Body of pancreas (tissue), 4 donors: ENCODE measurements around the gene NKTR. TPM values are rescaled to one million over a fixed set of nuclear protein-coding genes. Genes with fewer than 3 reads are reported as not detected.

Experiments used
- ATAC-seq: fragments of 150-250 bp; one replicate; pipeline ENCODE4 v1.9.1; 2016
- DNase-seq, 4 donors: peaks; one replicate each; pipeline ENCODE4 v3.0.0-alpha.2; 2019
- H3K27ac ChIP-seq, 4 donors: fragments of 200-600 bp; sonication (generic); 1 replicate in 3 of 4; 2 replicates in 1 of 4; pipeline versions ENCODE4 v1.5.1 to v1.6.1; 2016 to 2019; ENCODE audit warnings: mild to moderate bottlenecking in 1 of 4, mixed read lengths in 1 of 4, moderate library complexity in 1 of 4
- H3K27me3 ChIP-seq, 2 donors: fragments of 200-600 bp; sonication (generic); one replicate each; pipeline ENCODE4 v1.6.0; 2016; ENCODE audit warnings: mild to moderate bottlenecking in 1 of 2
- H3K36me3 ChIP-seq, 2 donors: fragments of 200-600 bp; sonication (generic); replicated peaks in 1 of 2; 2 replicates each; pipeline ENCODE4 v1.5.1; 2016; ENCODE audit warnings: low read depth in 2 of 2; ENCODE audit not compliant: insufficient read depth in 1 of 2
- H3K4me1 ChIP-seq: fragments of 200-600 bp; sonication (generic); one replicate; pipeline ENCODE4 v1.6.0; 2016
- H3K4me3 ChIP-seq, 2 donors: fragments of 200-600 bp; sonication (generic); 1 replicate in 1 of 2; 2 replicates in 1 of 2; pipeline ENCODE4 v1.5.1; 2016 to 2019
- H3K9me3 ChIP-seq, 3 donors: fragments of 200-600 bp; sonication (generic); 1 replicate in 2 of 3; 2 replicates in 1 of 3; pipeline ENCODE4 v1.5.1; 2016
- POLR2A ChIP-seq, 3 donors: fragments of 450-650 bp; IDR thresholded peaks; one replicate each; pipeline ENCODE4 v1.6.1; 2016; ENCODE audit warnings: antibody characterized with exemption in 3 of 3, mild to moderate bottlenecking in 2 of 3
- WGBS, 2 donors: methylation state at CpG; one replicate each; pipeline ENCODE4 v1.1.5; 2017; 5-methylcytosine and 5-hydroxymethylcytosine counted together
- intact Hi-C: fragments of 100-400 bp; cut with DNase I; formaldehyde crosslinking; loops from one replicate; pipeline ENCODE4 v1.15.1; 2023
- total RNA-seq, 2 donors: library from RNA; depleted of rRNA; stranded (reverse); fragments of >200 nt; gene quantifications; one replicate each; pipeline ENCODE4 v1.1.0, GENCODE V29; 2016
- TF ChIP-seq, protein P1 (sequence below), 7 experiments: fragments of 450-650 bp in 4 of 7; fragments of 200-600 bp in 3 of 7; sonication (generic) in 3 of 7; IDR thresholded peaks; one replicate each; pipeline ENCODE4 v1.5.1; 2016 to 2019; ENCODE audit warnings: antibody characterized with exemption in 7 of 7

Gene NKTR
- total RNA-seq, 2 donors from 2014 or later: 115 to 128 TPM

GRCh38 chr3:42581400-42581708, 19.1 kb upstream of the NKTR start:
- TF ChIP-seq, protein P1, sequence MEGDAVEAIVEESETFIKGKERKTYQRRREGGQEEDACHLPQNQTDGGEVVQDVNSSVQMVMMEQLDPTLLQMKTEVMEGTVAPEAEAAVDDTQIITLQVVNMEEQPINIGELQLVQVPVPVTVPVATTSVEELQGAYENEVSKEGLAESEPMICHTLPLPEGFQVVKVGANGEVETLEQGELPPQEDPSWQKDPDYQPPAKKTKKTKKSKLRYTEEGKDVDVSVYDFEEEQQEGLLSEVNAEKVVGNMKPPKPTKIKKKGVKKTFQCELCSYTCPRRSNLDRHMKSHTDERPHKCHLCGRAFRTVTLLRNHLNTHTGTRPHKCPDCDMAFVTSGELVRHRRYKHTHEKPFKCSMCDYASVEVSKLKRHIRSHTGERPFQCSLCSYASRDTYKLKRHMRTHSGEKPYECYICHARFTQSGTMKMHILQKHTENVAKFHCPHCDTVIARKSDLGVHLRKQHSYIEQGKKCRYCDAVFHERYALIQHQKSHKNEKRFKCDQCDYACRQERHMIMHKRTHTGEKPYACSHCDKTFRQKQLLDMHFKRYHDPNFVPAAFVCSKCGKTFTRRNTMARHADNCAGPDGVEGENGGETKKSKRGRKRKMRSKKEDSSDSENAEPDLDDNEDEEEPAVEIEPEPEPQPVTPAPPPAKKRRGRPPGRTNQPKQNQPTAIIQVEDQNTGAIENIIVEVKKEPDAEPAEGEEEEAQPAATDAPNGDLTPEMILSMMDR (IDR thresholded peaks at IDR 0.05): no peak
- TF ChIP-seq POLR2A (IDR thresholded peaks at IDR 0.05): no peak
- WGBS, 2 donors: 0% methylated on average over 7 to 11 of the region's 11 CpGs
- Histone ChIP-seq H3K36me3 (no peaks in the 10 kb centered on the region), H3K9me3 (no peaks in the 10 kb centered on the region), H3K27ac (peak overlapping the region; percentile 74 to 93 (median 90)), H3K4me3 (peak overlapping the region; percentile 64 to 69), H3K27me3 (no peaks in the 10 kb centered on the region), H3K4me1 (peaks cover 23% of the 10 kb centered on the region)
- ATAC-seq: no peak
- no peak for DNase-seq
- intact Hi-C loops: no loop called here

- Histone ChIP-seq H3K9me3 (no peaks in the 10 kb centered on the region), H3K27ac (peak within 1 kb of the TSS; percentile 74 to 93 (median 90)), H3K36me3 (no peaks in the 10 kb centered on the region), H3K27me3 (no peaks in the 10 kb centered on the region), H3K4me3 (peak within 1 kb of the TSS; percentile 64 to 69), H3K4me1 (peaks cover 23% of the 10 kb centered on the region)
- intact Hi-C loops: no loop called here
- peak; percentile 98 for ATAC-seq
- WGBS, 2 donors: 0% methylated on average over 7 to 77 of the region's 77 CpGs
- TF ChIP-seq, protein P1 (IDR thresholded peaks at IDR 0.05): peak in 4 of 7 experiments; percentile 6 to 38 (median 26)
- TF ChIP-seq POLR2A (IDR thresholded peaks at IDR 0.05): peak; percentile 76 to 84 (median 80)
- DNase-seq: peak; percentile 97 to 98 (median 97)
These were observed 18.6 kb upstream of the NKTR start, which contains the start of gene SEC22C for GRCh38 chr3:42581709-42582473. Gene SEC22C (minus strand): TSS chr3:42581967. CDS start chr3:42569046, 12,921 bp downstream.

GRCh38 chr3:42582474-42583070, 17.9 kb upstream of the NKTR start:
- intact Hi-C loops: no loop called here
- Histone ChIP-seq H3K4me3 (peak overlapping the region in 1 of 2 donors; percentile 69), H3K36me3 (no peaks in the 10 kb centered on the region), H3K9me3 (no peaks in the 10 kb centered on the region), H3K4me1 (peaks cover 23% of the 10 kb centered on the region), H3K27ac (peak overlapping the region; percentile 74 to 93 (median 90)), H3K27me3 (no peaks in the 10 kb centered on the region)
- ATAC-seq: no peak
- 0 to 1% methylated on average over 3 of the region's 3 CpGs for WGBS, 2 donors
- DNase-seq: no peak
- no peak for TF ChIP-seq POLR2A (IDR thresholded peaks at IDR 0.05)
- TF ChIP-seq, protein P1 (IDR thresholded peaks at IDR 0.05): no peak

DNA sequence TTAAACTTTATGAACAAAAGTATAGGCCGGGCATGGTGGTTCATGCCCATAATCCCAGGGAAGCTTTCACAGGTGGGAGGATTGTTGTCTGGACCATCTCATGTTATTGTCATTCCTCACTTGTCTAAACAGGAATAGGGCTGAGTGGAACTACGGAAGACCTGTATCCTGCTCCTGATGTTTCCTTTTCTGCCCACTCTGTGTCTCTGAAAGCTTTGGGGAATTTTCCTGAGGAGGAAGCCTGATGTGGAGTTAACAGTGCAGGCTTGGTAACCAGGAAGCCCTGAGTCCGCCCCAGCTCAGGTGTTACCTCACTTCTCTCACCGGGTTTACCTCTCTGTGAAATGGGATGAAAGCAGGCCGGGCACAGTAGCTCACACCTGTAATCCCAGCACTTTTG, 11.9 kb upstream of the NKTR start:
- Histone ChIP-seq H3K9me3 (no peaks in the 10 kb centered on the region), H3K4me1 (peaks cover 17% of the 10 kb centered on the region), H3K27ac (no peak overlapping the region), H3K36me3 (no peaks in the 10 kb centered on the region), H3K4me3 (no peak overlapping the region), H3K27me3 (no peaks in the 10 kb centered on the region)
- ATAC-seq: no peak
- intact Hi-C loops: no loop called here
- WGBS, 2 donors: 82 to 90% methylated on average over 5 of the region's 5 CpGs
- TF ChIP-seq, protein P1 (IDR thresholded peaks at IDR 0.05): no peak
- no peak for DNase-seq
